ENCODE data around the gene VKORC1L1. TPM values are rescaled to one million over a fixed set of nuclear protein-coding genes. Genes with fewer than 3 reads are reported as not detected.
"Not testable (repeated sequence)": the region's sequence is repeated elsewhere in the genome, so short reads cannot be mapped to it uniquely, and the experiment has no call there.

Gene VKORC1L1
- polyA plus RNA-seq, 1 donor = 18.6 TPM

DNA sequence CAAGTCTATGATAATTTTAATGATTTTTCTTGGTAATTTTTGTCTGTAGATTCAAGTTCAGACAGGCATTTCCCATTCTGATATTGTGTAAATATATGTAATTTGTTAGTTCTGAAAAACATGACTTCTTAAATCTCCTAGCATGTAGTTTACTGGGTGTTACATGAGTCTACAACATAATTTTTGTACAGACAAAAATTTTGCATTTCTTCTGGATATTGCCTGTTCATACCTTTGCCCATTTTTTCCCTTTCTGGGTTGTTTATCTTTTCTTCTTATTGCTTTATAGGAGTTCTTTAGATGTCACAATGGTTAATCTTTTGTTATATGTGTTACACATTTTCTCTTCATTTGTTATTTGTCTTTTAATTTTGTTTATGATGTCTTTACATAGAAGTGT, 12.1 kb downstream of the VKORC1L1 start:
- DNase-seq (ENCODE audit: low read depth) = not testable (repeated sequence)

DNA sequence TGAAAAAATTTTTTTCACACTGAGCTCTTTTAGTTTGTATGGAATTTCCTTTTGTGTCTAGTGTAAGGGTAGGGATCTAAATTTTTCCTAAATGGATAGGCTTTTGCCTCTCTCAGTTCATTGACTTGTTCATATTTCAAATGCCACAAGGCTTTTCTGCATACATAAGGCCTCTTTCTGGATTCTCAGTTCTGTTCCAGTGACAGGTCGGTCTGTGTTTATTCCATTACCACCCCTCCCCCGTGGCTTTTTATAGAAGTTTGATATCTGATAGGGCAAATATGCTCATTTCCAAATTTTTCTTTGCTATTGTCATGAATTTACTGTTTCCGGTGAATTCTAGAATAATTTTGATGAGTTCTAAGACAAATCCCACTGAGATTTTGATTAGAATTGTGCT, 12.7 kb downstream of the VKORC1L1 start:
- not testable (repeated sequence) for DNase-seq (ENCODE audit: low read depth)

DNA sequence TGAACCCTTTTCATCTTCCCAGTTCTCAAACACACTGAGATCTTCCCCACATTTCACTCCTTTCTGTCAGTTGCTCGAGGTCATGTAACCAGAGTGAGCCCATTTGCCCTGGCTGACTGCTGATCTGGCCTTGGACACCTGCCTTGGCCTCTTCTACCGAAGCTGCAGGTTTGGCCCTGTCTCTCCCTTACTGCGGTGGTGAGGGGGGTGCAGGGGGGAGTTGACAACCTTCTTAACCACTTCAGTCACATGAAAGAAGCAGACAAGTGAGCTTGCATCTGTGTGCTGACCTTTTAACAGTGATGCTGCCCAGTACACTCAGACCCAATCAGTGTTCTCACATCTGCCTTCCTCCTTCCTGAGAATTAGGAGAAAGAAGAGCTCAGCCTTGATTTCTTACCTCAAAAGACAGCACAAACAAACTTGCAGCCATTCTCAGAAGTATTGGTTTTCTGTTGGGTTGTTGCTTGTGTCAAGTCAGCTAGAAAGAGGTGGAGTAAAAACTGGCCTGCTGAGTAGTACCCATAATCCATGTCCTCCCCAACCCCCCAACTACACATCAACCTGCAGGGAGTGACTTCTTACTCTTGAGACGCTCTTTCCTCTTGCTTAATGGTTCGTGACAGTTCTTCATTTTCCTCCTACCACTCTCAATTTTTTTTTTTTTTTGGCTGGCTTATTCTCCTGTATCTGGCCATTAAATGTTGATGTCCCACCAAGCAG, 15.7 kb downstream of the VKORC1L1 start:
- DNase-seq (ENCODE audit: low read depth) = not testable (repeated sequence)

DNA sequence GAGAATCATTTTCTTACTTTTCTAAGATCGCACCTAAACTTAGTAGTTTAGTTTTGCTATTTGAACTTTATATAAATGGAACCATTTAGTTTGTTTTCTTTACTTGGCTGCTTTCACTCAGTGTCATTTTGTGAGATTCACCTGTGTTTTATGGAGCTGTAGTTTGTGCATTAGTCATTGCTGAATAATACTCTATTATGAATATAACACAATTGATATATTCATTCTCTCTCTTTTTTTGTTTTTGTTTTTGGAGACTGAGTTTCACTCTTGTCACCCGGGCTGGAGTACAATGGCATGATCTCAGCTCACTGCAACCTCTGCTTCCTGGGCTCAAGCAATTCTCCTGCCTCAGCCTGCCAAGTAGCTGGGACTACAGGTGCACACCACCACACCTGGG, 16.8 kb downstream of the VKORC1L1 start:
- DNase-seq (ENCODE audit: low read depth) = not testable (repeated sequence)

DNA sequence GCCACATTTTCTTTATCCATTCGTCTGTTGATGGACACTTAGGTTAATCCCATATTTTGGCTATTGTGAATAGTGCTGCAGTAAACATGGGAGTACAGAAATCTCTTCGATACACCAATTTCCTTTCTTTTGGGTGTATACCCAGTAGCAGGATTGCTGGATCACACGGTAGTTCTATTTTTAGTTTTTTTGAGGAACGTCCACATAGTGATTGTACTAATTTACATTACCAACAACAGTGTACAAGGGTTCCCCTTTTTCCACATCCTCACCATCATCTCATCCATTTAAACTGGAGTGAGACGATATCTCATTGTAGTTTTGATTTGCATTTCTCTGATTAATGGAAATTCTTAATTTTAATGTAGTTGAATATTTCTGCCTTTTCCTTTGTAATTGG, 19.3 kb downstream of the VKORC1L1 start:
- DNase-seq (ENCODE audit: low read depth) = no peak

DNA sequence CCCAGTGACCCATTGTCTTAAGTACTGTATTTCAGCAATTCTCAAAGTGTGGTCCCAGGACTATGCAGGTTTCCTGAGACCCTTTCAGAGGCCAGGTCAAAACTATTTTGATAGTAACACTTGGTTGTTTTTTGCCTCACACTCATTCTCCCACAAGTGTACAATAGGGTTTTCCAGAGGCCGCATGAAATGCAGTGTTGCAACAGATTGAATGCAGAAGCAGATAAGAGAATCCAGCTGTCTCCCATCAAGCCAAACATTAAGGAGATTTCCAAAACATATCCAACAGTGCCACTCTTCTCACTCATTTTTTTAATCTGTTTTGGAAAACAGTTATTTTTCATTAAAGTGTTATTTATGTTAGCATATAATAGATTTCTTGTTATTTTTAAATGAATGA, 20.0 kb downstream of the VKORC1L1 start:
- no peak for DNase-seq (ENCODE audit: low read depth)

DNA sequence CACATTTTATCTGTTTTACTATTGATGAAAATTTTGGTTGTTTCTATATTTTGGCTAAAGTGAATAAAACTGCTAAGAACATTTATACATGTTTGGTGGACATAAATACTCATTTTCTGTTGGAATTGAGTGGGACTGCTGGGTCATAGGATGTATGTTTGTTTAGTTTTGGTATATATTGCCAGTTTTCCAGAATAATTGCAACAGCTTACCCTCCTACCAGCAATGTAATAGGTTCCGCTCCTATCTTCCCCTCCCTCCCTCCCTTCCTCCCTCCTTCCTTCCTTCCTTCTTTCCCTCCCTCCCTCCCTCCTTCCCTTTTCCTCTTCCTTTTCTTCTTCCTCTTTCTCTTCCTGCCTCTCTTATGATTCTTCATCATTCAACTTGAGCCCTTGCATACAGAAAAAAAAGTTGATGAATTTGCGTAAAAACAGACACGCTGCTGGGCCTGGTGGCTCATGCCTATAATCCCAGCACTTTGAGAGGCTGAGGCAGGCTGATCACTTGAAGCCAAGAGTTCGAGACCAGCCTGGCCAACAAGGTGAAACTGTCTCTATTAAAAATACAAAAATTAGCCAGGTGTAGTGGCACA, 23.5 kb downstream of the VKORC1L1 start:
- DNase-seq (ENCODE audit: low read depth) = no peak

DNA sequence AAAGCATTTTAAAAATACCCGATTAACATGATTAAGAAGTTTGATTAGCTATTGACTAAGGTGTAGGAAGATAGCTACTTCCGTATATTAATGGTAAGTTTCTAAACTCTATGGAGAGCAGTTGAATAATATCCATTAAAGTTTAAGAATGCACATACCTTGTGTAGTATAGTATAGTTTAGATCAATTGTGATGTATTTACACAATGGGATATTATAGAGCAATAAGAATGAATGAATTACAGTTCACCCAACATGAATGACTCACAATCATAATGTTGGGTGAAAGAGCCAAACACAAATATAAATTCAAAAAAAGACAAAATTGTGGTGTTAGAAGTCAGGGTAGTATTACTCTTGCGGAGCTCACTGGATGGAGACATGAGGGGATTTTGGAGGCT, 24.4 kb downstream of the VKORC1L1 start:
- DNase-seq (ENCODE audit: low read depth) = not testable (repeated sequence)

DNA sequence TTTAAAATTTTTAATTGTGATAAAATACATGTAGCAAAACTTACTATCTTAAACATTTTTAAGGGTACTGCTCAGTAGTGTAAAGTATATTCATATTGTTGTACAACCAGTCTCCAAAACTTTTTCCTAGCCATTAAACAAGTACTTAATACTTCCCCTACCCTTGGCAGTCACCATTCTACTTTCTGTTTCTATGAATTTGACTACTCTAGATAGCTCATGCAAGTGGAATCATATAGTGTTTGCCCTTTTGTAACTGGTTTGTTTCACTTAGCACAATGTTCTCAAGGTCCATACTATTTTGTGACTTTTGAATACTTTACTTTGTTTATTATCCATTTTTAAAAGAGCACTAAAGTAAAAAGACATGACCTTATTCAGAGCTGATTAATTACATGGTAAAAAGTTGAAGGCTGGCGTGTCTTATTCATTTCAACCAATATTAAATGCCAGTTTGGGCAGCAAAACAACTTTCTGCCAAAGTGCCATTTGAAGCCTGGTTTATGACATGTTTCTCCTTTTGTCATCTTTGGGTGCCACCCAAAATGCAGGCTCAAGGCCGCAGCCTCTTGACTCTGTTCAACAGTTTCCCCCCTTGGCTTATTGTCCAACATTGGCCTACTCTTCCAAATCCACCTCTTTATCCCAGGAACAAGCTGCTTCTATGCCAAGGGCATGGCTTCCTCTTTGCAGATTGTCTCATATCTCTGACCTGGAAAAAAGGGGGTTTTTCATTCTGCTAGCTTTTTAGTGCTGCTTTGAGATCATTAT, 26.0 kb downstream of the VKORC1L1 start:
- not testable (repeated sequence) for DNase-seq (ENCODE audit: low read depth)

DNA sequence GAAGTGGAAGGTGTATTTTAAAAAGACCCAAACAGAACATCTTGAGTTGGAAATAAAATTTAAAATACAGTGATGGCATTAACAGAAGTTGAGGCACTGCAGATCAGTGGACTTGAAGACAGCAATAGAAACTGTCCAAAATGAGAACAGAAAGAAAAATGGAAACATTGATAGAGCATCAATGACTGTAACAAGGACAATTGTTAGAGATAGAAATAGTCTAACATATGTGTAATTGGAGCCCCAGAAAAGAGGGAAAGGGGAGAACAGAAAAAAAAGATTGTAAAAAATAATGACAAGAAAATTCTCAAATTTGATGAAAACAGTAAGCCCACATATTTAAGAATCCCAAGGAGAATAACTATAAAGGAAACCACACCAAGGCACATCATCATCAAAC, 29.4 kb downstream of the VKORC1L1 start:
- no peak for DNase-seq (ENCODE audit: low read depth)

DNA sequence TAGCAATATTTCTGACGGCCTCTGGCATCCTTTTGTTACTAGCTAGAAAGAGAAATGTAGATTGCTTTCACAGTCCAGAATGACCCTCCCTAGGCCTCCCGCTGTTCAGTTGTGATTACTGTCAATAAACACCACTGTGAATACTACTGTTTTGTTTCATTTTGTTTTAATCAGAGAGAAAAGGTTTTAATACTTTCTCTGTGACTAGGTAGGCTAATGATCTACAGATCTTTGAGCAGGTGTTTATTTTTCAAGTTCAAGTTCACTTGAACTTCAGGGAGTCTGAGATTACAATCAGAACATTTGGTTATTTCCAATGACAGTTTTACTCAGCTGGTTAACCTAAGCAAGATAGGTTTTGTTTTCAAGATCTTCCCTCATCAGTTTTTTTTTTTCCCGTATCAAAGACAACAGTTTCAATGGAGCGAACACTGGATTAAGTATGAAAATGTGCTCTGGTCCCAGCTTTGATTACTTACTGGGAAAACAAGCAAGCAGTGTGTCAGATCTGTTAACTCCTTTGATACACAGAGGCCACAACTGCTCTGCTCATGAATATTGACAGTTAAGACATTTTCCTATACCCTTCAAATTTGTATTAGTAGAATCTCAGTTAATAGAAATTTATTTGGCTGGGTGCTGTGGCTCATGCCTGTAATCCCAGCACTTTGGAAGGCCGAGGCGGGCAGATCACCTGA, 34.8 kb downstream of the VKORC1L1 start:
- no peak for DNase-seq (ENCODE audit: low read depth)

DNA sequence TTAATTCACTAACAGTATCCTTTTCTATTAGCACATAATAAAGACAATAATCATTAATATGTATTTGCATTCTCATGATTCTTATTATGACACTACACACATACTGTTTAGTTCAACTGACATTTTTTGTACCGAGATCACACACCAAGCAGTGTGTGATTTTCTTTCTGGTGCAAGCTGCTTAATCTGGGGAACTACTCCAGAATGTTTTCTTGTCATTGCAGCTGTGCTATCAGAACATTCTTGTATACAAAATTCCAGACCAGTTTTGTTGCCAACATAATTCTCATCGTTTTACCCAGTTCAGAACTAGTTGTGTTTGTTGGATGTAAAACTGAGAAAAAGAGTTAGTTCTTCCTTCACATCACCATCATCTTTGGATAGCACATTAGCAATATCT, 37.4 kb downstream of the VKORC1L1 start:
- no peak for DNase-seq (ENCODE audit: low read depth)

DNA sequence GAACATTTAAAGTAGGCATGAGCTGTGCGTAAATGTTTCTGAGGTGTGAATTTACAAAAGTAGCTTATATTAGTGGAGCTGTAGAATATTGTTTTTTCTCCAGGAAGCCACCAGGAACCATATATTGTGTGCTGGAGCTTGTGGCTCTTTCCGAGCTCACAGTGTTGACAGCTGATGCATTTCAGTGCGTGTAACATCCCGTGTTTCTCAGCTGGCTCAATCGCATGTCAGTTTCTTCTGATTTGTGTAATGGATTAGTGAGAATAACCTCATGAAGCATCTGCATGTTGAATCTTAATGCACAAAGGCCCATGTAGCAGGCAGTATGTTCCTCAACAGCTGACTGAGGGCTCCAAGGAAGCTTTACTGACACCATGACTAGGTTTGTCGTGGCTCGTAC, 39.4 kb downstream of the VKORC1L1 start:
- DNase-seq (ENCODE audit: low read depth) = no peak

DNA sequence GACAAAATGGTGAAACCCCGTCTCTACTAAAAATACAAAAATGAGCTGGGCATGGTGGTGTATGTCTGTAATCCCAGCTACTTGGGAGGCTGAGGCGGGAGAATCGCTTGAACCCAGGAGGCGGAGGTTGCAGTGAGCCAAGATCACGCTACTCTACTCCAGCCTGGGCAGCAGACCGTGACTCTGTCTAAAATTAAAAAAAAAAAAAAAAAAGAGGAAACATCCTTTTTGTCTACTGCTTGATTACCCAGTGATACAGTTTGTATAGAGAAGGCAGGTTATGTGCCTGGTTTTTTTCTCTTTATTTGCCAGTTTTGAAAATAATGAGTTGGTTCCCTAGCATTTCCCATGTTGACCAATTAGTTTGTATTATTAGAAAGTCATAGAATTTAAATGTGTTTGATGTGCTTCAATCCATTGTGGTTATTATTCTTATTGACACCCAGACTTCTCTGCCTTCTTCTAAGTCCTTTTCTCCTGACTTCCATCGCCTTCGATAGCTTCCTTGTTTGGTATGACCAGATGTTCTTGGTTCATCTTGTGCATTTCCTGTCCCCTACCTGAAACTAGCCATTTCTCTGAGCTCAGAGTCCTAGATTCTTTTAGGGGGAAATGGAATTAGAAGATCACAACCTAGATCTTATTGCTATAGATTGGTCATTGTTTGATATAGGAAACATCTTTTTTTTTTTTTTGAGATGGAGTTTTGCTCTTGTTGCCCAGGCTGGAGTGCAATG, 43.2 kb downstream of the VKORC1L1 start:
- no peak for DNase-seq (ENCODE audit: low read depth)

DNA sequence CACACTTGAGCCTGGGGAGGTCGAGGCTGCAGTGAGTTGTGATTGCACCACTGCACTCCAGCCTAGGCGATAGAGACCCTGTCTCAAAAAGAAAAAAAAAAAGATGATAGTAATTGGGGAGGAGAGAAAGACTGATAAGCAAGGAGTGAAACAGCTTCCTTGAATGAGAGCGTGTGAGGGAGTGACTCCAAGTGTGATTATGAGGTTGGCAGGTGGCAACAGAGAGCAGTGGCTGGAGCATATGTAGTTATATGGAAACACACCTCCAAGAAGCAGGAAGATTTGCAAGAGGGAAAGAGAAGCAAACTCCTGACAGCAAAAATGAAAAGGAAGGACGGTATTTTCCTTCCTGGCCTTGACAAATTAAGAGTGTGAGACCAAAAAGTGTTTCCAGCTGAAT, 50.4 kb downstream of the VKORC1L1 start:
- DNase-seq (ENCODE audit: low read depth) = no peak

DNA sequence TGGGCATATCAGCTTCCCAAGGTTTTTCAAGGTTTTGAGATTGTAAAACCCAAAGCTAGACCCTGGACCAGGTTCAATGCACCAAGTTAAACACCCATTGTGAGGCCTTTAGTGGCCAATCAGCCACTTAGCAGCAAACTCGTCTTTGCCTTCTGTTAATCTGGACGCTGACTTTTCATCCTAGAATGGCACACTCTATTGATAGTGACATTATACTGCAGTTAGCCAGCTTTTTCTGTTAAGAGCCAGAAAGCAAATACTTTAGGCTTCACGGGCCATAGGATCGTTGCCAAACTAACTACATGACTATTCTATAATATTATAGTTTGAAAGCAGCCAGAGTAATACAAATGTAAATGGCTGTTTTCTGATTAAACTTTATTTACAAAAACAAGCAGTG, 51.3 kb downstream of the VKORC1L1 start:
- DNase-seq (ENCODE audit: low read depth) = no peak

DNA sequence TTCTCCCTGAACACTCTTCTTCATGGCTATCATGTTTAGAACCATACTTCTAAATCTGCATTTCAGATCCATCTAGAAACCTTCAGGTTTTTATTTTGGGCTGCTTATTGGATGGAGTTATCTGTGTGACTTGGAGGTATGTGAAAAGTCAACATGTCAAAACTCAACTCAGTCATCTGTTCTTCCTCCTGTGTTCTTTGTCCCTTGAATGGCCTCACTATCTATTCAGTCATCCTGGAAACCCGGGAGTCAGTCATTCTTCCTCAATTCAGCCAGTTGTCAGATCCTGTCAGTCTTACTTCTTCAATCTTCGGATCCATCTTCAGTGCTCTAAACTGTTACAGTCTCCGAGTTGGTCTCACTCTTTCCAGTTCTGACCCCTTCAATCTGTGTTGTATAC, 52.2 kb downstream of the VKORC1L1 start:
- no peak for DNase-seq (ENCODE audit: low read depth)

DNA sequence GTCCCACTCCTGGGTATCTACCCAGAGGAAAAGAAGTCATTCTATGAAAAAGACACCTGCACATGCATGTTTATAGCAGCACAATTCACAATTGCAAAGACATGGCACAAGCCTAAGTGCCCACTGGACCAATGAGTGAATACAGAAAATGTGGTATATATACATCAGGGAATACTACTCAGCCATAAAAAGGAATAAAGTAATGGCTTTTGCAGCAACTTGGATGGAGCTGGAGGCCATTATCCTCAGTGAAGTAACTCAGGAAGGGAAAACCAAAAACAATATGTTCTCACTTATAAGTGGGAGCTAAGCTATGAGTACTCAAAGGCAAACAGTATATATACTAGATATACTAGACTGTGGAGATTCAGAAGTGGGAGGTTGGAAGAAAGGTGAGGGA, 53.7 kb downstream of the VKORC1L1 start:
- no peak for DNase-seq (ENCODE audit: low read depth)

DNA sequence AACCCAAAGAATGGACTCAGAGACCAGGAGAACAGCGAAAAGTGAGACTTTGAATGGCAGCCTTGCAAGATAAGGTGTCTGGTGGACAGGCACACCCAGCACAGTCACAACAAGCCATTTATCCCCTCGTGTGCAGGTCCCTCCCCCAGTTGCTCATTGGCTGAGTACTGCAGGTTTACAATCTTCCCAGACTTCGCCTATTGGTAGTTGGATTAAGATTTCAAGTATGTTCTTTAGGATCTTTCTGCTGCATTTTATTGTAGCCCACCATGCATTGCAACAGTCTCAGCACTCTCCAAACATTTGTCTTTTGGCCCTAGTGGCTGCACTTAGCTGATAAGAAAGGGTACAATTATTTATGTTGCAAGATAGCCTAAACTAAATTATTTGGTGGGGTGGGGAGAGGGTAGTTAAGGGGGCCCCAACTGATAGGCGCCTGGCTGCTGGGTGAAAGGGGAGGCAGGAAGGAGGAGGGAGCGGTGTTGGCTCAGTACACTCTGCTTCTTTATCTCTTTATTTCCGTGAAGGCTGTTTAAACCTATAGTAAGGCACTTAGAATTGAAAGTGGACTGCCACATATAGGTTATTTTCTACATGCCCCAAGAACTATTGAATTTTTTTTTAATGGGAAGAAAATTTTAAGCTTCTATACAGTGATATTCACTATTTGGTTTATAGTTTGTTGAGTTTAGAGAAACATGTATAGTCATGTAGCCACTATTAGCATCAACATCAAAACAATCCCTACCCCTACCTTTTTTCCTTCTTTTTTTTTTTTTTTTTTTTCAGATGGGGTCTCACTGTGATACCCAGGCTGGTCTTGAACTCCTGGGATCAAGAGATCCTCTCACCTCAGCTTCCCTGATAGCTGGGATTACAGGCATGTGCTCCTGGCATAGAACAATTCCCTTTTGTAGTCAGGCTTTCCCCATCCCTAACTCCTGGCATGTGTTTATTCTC, 54.9 kb downstream of the VKORC1L1 start:
- DNase-seq (ENCODE audit: low read depth) = no peak

DNA sequence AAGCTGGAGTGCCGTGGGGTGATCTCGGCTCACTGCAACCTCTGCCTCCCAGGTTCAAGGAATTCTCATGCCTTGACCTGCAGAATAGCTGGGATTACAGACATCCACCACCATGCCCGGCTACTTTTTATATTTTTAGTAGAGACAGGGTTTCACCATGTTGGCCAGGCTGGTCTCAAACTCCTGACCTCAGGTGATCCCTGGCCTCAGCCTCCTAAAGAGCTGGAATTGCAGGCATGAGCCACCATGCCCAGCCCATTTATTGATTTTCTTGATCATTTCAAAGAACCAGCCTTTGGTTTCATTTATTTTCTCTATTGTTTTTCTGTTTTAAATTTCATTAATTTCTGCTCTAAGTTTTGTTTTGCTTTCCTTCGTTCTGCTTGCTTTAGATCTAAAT, 58.8 kb downstream of the VKORC1L1 start:
- DNase-seq (ENCODE audit: low read depth) = no peak

Measured in forelimb muscle (tissue), 1 donor.